K562 treated with DMSO at 1 percent for 12 hours (cell line): Measurements from ENCODE around the gene PGM5. TPM values are rescaled to one million over a fixed set of nuclear protein-coding genes. Genes with fewer than 3 reads are reported as not detected.

Experiments
- total RNA-seq: library from RNA; unstranded; fragments of 300-600 nt; gene quantifications from 2 replicates; pipeline ENCODE4 v1.2.3, GENCODE V29; 2022; ENCODE audit not compliant: insufficient read depth

PGM5 gene
- not detected in 2 replicates for total RNA-seq

GRCh38 chr9:68356380-68357118 lies at the start of gene PGM5:
Gene PGM5, plus strand, starts transcription at chr9:68356611. Its CDS starts 517 bp downstream, at chr9:68357128.

GRCh38 chr9:68540712-68541535 lies 184.5 kb downstream of the PGM5 start, which contains the start of gene TMEM252:
Gene TMEM252, minus strand, starts transcription at chr9:68540883. Its CDS starts 69 bp downstream, at chr9:68540814.

Other genes with a start within 250 kb of the PGM5 start
- gene ZNG1C, start 114.6 kb upstream of the PGM5 start, total RNA-seq = 2.9 and 4.4 TPM in 2 replicates
- not detected in 2 replicates for gene FOXD4L3, start 53.7 kb upstream of the PGM5 start, total RNA-seq
- not detected in 2 replicates for gene TMEM252, start 184.3 kb downstream of the PGM5 start, total RNA-seq